VCaP (cell line): Measurements from ENCODE around the gene PSME4.
"Not testable (repeated sequence)": the region's sequence is repeated elsewhere in the genome, so short reads cannot be mapped to it uniquely, and the experiment has no call there.

Experiments used
- H3K27ac ChIP-seq: fragments of 450-650 bp; 2 replicates; pipeline ENCODE4 v1.5.1; 2017
- CTCF ChIP-seq: fragments of 450-650 bp; conservative IDR thresholded peaks from 2 replicates; pipeline ENCODE4 v1.5.1; 2017; ENCODE audit warnings: mild to moderate bottlenecking, moderate library complexity

Gene PSME4

GRCh38 chr2:53861824-53862223 is 109.0 kb downstream of the PSME4 start:
- no peak for TF ChIP-seq CTCF
- no peak overlapping the region for H3K27ac ChIP-seq

GRCh38 chr2:53859206-53860181 is 111.3 kb downstream of the PSME4 start, which contains the start of gene GPR75:
GPR75 (minus strand) TSS chr2:53859967; CDS start chr2:53854756, 5,211 bp downstream.
- H3K27ac ChIP-seq, result no peak within 1 kb of the TSS
- TF ChIP-seq CTCF, result no peak

- no peak for TF ChIP-seq CTCF
- H3K27ac ChIP-seq, result no peak overlapping the region
These were observed 114.5 kb downstream of the PSME4 start for GRCh38 chr2:53856272-53856671.

GRCh38 chr2:53854678-53855077 is 116.1 kb downstream of the PSME4 start:
- no peak overlapping the region for H3K27ac ChIP-seq
- TF ChIP-seq CTCF, result no peak

- no peak overlapping the region for H3K27ac ChIP-seq
- no peak for TF ChIP-seq CTCF
These were observed 118.3 kb downstream of the PSME4 start for GRCh38 chr2:53852532-53852931.

GRCh38 chr2:53851052-53851757 is 119.6 kb downstream of the PSME4 start:
- H3K27ac ChIP-seq, result not testable (repeated sequence)

GRCh38 chr2:53848062-53848461 is 122.7 kb downstream of the PSME4 start:
- TF ChIP-seq CTCF, result no peak
- no peak overlapping the region for H3K27ac ChIP-seq
